GM19035 (cell line): ENCODE data around the gene SDSL.

Source experiments
- ATAC-seq: cut with Tn5 transposase; IDR thresholded peaks from one replicate; pipeline ENCODE4 v1.9.1; 2021; ENCODE audit not compliant: unreplicated experiment

The SDSL gene

GRCh38 chr12:113445544-113446171 is 23.5 kb downstream of the SDSL start:
- no peak for ATAC-seq

GRCh38 chr12:113448873-113449272 is 26.7 kb downstream of the SDSL start:
- ATAC-seq, result no peak

GRCh38 chr12:113449299-113449698 is 27.1 kb downstream of the SDSL start:
- ATAC-seq, result no peak

DNA sequence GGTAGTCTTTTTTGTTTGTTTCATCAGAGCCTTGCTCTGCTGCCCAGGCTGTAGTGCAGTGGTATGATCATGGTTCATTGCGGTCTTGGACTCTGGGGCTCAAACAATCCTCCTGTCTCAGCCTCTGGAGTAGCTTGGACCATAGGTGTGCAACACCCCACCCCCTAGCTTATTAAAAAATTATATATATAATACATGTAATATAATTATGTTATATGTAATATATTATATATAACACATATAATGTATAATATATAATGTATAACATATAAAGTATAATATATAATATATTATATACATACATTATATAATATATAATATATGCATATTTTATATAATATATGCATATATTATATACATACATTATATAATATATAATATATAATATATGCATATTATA is 27.7 kb downstream of the SDSL start:
- ATAC-seq, result no peak

DNA sequence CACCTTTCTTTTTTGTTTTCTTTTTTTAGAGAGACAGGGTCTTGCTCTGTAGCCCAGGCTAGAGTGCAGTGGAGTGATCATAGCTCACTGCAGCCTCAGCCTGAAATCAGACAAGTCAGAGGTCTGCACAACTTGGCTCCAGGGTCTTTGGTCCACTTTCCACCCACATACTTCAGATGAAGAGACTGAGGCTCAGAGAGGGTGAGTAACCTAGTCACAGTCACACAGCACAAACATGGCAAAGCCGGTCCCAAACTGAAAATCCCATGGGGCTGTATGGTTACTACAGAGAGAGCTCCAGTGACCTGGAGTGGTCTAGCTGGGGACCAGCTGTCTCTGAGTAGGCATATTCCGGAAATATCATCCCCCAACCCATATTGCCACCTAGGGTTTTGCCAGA is 30.3 kb downstream of the SDSL start:
- ATAC-seq, result no peak

DNA sequence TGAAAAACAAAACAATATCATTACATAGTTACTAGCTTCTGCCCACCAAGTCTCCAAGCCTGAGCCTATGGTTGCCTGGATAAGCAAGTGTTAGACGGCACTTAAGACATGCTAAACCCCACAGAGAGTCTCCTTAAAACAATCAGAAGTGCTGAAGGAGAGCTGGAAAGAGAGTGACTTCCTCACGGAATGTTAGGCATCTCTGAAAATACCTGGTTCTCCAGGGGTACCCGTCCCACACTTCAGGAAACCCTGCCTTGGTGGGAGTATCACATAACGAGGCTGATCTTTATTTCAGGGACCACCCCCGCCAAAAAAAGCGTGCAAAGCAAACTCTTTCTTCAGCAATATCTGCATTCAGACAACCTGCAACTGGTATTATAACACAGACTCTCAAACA is 31.1 kb downstream of the SDSL start:
- no peak for ATAC-seq

GRCh38 chr12:113456199-113456598 is 34.0 kb downstream of the SDSL start:
- ATAC-seq, result no peak

DNA sequence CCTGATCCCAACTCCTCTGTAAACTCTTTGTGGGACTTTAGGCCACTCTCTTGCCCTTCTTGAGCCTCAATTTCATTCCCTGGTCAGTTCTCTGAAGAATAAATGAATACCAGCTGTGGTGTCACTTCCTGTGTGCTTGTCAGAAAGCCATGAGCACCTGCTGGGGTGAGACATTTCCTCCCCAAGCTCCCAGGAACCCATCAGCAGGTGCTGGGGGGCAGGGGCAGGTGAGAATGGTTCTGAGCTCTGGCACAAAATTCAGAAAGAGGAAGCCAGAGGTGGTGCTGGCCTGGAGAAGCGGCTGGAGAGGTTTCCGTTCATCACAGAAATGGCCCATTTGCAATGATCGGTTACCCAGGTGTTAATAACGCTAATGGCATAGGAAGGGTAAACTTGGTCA is 34.6 kb downstream of the SDSL start:
- ATAC-seq, result no peak

DNA sequence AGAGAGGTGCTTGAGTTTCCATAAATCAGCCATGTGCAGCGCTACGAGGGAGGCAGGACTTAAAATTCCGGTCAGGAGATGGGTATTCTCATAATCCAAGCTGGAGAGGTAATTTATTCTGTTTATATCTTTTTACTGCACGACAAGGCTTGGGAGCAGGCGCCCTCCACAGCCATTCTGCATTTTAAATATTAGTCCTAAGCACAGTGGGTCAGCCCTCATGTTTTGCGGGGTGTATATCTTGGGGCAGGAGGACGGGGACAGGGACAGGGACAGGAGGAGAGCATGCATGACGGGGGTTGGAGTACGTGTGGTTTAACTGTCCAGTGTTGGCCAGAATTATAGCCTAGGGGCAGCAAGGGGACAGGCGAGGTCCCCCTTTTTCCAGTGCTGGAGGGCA is 35.0 kb downstream of the SDSL start:
- ATAC-seq, result no peak

DNA sequence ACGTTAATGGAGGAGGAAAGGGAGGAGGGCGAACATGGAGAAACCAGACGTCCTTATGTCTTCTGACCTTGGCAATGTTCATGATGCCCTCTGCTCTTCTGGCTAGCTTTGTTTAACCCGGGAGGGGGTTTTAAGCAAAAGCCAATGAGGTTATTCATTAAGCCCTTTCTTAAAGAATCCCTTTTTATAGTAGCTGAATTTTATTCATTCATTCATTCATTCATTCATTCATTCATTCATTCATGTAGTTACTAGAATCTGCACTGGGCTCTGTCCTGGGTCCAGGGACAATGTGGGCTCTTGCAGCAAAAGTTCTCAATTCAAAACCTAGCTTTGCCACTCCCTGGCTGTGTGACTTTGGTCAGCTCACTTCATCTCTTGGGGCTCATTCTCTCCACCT is 35.5 kb downstream of the SDSL start:
- ATAC-seq, result no peak

DNA sequence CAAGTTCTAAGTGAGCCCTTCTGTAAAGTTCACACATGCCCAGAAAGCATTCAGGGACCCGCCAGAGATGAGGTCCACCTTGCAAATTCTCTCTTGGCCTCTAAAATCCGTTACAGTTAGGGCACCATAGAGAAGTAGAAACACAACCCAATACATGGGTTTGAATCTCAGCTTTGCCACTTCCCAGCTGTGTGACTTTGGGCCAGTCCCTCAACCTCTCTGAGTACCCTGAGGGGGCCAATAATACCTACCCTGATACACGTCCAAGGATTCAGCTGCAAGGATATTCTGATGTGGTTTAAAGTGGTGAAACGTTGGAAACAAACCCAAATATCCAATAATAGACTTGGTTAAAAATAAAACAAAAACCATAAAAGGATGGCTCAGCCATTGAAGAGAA is 37.8 kb downstream of the SDSL start:
- ATAC-seq, result no peak

DNA sequence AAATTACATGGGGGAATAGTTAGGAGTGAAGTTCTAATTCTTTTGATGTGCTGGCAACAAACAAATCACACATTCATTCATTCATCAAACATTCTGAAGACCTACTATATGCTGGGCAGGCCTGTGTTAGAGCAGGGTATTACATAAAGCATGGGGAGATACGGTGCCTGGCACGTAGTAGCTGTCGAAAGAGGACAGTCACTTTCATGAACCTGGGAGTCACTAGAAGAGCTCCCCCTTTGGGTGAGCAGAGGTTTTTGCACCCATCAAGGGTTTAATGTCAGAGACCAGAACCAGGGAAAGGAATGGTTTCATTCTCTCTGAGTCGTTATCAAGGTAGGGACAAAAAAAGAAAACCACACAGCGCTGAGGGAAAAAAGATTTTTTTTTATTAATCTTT is 39.5 kb downstream of the SDSL start:
- no peak for ATAC-seq

- ATAC-seq, result no peak
Observed at GRCh38 chr12:113462117-113462774, 40.1 kb downstream of the SDSL start.

DNA sequence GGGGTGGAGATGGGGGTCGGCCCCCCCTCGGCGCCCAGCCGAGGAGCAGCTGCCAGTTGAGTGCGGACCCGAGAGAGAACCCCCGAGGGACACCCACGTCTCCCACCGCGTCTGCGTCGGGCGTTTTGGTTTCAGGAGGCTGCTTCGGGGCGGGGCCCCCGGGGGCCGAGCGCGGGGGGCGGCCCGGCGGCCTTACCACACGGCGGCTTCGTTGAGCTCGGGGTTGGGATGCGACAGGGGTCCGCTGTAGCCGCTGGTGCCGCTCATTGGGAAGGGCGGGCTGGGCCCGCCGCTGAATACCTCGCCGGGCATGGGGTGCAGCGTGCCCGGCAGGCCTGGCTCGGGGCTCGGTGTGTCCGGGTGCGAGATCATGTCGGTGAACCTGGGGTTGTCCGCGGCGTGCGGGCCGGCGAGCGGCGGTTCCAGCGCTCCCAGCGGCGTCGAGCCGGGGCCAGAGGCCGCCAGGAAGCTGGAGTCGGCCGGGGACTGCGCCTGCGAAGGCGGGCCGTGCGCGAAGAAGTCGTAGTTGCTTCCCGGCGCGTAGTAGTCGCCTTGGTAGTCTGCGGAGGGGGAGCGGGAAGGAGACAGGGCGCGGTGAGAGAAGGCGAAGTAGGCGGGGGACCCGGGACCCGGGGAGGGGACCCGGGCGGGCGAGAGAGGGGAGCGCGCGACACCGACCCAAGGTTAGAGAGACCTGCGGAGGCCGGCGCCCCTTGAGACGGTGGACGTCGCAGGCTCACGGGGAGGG is 41.0 kb downstream of the SDSL start:
- ATAC-seq, result no peak

DNA sequence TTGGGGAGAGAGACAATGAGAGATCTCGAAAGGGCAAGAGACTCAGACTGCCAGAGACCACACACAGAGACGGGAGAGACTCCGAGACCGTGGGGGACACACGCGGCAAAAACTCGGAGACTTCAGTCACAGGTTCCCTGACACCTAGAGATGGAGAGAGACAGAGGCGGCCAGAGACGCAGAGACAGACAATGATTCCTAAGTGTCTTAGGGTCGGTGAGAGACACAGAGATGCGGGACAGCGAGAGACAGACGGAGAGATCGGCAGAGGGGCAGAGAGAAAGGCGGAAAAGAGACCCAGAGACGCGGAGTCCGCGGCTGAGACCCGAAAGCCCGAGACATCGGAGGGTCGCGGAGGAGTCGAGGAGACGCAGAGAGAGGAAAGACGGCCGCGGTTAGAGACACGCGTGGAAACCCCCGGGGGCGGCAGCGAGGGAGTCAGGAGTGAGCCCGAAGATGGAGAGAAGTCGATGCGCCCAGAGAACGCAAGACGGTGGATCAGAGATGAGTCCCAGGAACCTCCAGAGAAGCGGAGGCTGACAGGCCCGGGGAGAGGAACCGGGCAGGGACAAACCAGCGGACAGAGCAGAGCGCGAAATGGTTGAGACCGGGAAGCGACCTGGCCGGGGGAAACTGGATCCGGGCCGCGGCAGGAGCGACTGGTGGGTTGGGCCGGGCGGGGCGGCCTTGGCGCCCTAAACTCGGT is 41.7 kb downstream of the SDSL start:
- ATAC-seq, result no peak

- ATAC-seq, result no peak
Observed at GRCh38 chr12:113464452-113464775, 42.2 kb downstream of the SDSL start.

DNA sequence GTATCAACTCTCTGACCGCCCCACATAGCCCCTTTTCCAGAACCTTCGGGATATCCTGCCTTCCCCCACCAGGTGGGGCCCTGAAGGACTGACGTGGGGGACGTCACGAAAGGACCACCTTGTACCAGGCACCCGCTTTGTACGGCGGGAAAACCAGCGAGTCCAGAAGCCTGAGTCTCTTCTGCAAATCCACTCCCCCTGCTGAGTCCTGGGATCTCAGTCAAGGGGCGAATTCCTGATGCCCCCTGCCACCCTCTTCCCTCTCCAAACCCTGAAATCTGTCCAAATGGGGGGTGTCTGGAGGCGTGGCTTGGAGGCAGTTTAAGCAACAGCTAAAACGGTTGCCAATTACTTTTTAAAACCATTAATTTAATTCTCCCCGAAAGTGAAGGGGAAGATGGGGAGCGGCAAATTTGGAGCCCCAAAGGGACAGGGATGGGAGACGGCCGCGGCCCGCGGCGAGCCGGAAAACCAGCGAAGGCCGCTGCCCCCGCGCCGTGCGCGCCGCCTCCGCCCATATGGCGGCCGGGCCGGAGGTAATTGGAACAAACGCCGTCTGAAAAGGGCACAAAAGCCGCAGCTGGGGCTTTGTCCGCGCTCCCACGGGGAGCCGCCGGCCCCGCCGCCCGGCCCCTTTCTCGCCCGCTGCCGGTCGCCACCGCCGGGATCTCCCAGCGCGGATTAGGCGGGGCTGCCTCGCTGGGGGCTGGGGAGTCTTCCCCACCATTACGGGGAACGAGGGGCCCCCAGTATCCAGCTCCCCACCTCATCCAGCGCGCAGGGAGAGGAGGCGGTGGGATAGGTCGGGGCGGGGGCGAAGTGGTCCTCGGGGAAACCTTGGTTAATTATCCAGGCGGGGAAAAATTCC is 42.9 kb downstream of the SDSL start:
- no peak for ATAC-seq

DNA sequence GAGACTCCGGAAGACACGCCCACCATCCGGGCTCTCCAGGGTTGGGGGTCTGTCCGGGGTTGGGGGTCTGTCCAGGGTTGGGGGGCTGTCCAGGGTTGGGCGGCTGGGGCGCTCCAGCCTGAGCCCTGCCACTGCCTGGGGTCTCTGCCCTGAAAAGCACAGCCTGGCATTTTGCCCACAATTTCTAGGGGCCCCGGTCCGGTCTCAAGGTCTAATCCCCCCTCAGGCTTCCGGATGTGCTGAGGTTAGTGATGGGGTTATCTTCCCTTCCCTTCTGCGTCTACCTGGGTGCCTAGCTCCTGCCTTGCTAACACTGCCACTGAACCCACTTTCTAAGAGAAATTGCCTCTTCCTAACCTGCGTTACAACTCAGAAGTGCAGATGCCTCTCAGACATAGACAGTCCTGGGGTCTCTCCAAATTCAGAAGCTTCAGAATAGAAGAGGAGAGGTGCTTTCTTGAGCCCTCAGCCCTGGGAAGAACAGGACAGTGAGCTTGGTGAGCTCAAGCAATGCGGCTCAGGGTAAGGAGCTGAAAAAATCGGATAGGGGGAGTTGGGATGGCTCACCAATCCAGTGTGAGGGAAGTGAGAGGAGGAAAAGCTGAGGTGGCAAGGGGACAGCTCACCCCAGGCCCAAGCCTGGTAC is 43.8 kb downstream of the SDSL start:
- ATAC-seq, result no peak

GRCh38 chr12:113466454-113467141 is 44.4 kb downstream of the SDSL start:
- ATAC-seq, result no peak

- ATAC-seq, result no peak
Observed at GRCh38 chr12:113467142-113467501, 44.9 kb downstream of the SDSL start.
